GM19328 (cell line): Measurements from ENCODE around the gene ADGRL3.

ENCODE experiments used
- ATAC-seq: cut with Tn5 transposase; IDR thresholded peaks from one replicate; pipeline ENCODE4 v1.9.1; 2021; ENCODE audit warnings: mild to moderate bottlenecking, moderate library complexity; ENCODE audit not compliant: unreplicated experiment

Gene ADGRL3

DNA sequence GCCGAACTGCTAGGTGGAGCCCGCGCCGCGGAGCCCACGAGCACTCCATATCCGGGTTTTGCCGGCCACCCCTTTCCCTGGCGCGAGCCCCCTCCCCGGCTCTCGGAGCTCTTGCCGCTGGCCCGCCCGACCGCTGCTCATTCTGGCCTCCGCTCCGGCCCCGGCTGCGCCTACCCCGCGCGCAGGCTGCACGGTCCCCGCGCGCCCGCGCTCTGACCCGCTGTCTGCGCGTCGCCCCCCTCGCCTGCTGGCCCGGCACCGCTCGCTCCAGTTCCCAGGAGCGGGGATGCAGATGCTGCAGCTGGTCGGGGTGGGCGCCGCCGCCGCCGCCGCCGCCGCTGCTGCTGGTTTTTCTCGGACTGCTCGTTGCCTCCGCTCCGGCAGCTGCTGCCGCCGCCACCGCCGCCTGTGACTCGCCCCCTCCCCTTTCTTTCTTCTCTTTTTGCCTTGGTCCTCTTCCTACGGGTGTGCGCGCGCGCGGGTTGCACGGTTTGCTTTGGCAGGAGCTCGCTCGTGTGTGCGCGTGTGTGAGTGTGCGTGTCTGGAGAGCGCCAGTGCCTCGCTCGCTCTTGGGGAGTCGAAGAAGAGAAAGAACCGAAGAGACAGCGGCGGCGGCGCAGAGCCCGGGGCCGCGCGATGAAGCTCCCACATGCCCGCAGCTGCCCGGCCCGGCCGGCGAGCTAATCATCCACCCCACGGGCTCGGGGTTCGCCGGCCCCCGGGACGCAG lies at the start of gene ADGRL3:
Gene ADGRL3 (plus strand): TSS at position 140 of the 729 bp plus-strand sequence.
- no peak for ATAC-seq

DNA sequence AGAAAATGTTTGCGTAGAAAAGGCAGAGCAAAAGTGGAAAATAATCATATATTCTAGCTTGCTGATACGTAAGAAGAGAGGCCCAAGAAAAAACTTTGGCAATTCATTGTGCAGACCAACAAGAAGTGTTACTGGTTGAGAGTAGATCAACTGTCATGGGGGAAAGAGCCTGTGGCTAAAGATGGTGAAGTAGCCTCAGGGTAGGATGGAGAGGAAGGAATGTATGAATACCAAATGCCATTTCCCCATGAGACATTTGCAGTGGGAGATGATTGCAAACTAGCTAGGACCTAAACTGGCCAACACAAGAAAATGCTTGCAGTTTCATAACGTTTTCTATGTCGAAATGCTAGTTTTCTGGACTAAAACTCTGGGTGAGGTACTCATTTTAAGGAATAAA lies 47.7 kb upstream of the ADGRL3 start:
- no peak for ATAC-seq

DNA sequence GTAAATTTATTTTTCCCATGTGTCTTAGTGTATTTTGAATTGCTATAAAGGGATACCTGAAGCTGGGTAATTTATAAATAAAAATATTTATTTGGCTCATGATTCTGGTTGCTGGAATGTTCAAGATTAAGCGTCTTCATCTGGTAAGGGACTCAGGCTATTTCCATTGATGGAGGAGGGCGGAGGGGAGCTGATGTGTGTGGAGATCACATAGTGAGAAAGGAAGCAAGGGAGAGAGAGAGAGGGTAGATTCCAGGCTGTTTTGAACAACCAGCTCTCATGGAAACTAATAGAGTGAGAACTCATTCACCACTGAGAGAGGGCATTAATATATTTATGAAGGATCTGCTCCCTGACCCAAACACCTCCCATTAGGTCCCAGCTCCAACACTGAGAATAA lies 39.6 kb upstream of the ADGRL3 start:
- no peak for ATAC-seq

GRCh38 chr4:61162116-61162515 lies 38.0 kb upstream of the ADGRL3 start:
- ATAC-seq, result no peak

GRCh38 chr4:61173799-61174198 lies 26.3 kb upstream of the ADGRL3 start:
- no peak for ATAC-seq

- no peak for ATAC-seq
Measured at GRCh38 chr4:61175495-61175894, 24.6 kb upstream of the ADGRL3 start.

DNA sequence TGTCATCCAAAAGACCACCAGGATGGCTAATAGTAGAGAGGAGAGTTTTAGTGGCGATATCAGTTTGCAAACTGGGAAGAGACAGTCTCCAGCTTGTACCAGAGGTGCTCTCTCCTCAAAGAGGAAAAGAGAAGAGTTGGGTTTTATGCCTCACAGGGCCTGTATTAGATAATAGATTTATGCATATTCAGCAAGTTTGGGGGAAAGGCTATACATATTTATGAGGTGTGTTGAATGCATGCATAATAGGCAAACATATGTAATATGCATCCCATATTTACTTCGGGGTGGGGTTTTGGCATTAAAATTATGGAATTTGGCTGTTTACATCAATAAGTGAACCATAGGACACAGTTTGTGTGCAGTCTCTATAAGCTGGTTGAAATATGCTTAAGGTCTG lies 22.8 kb upstream of the ADGRL3 start:
- ATAC-seq, result no peak

DNA sequence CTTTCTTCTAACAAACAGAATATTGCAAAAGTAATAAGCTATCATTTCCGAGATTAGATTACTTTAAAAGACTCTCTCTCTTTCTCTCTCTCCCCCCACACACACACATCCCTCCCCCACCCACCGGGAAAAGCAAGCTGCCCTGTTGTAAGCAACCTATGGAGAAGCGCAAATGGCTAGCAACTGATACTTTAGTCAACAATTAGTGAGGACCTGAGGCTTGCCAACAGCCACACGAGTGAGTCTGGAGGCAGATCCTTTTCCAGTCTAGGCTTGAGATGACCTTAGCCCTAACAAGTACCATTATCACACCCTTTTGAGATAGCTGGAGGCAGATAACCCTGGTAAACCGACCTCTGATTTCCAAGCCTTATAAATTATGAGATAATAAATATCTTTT lies 19.7 kb upstream of the ADGRL3 start:
- no peak for ATAC-seq

GRCh38 chr4:61182915-61183314 lies 17.2 kb upstream of the ADGRL3 start:
- ATAC-seq, result no peak

- no peak for ATAC-seq
Measured at GRCh38 chr4:61185288-61185687, 14.8 kb upstream of the ADGRL3 start.

- ATAC-seq, result no peak
Measured at GRCh38 chr4:61192392-61192791, 7.7 kb upstream of the ADGRL3 start.

- no peak for ATAC-seq
Measured at GRCh38 chr4:61193863-61194262, 6.3 kb upstream of the ADGRL3 start.

- ATAC-seq, result no peak
Measured at GRCh38 chr4:61194571-61194970, 5.6 kb upstream of the ADGRL3 start.

GRCh38 chr4:61195101-61195500 lies 5.0 kb upstream of the ADGRL3 start:
- no peak for ATAC-seq

- no peak for ATAC-seq
Measured at GRCh38 chr4:61198686-61199085, 1.4 kb upstream of the ADGRL3 start.

DNA sequence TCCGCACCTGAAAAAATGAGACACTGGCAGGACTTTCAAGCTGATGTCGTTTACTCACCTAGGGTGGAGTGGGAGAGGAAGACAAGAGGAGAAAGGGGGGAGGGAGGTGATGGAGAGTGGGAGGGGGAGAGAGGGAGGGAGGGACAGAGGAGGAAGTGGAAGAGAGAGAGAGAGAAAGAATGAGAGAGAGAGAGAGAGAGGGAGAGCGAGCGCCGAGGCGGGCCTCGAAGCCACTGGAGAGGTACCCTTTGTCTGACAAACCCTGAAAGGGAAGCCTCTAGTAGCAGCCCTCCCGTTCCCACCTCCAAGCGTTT lies 296 bp upstream of the ADGRL3 start:
- ATAC-seq, result no peak

- no peak for ATAC-seq
Measured at GRCh38 chr4:61200916-61201526, 895 bp downstream of the ADGRL3 start.

GRCh38 chr4:61201561-61201960 lies 1.4 kb downstream of the ADGRL3 start:
- no peak for ATAC-seq

- no peak for ATAC-seq
Measured at GRCh38 chr4:61201961-61202637, 2.0 kb downstream of the ADGRL3 start.

DNA sequence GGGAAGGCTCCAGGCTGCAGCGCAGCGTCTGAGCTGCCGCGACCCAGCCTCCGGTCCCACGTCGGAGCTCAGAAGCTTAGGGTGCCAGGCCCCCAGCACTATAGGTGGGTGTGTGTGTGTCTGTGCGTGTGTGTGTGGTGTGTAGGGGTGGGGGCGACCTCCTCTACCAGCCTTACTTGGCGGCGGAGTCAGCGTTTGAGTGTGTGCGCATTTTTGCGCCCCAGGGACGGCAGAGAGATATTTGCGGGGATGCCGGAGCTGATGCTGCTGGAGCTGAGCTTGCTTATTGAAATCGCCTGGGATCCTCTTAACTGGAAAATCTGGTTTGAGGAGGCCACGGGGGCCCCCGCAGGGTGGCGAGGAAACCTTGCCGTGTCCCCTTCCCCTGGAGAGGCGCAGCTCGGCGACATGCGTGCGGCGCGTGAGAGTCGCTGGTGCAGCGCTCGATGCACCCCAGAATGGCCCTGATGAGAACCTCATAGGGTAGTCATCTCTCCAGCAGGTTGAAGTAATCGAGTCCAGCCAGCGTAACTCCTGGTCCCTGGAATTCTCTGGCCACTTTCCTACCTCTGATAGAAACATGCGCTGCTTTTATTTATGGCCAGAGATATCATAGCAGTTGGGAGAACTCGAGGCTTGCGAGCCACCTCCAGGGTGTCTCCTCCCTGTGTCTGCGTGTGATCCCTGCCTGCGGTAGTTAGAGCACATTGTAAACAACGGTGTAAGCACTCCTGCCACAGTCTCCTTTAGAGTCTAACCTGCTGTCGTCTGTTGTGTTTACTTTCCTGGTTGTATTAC lies 2.7 kb downstream of the ADGRL3 start:
- no peak for ATAC-seq

DNA sequence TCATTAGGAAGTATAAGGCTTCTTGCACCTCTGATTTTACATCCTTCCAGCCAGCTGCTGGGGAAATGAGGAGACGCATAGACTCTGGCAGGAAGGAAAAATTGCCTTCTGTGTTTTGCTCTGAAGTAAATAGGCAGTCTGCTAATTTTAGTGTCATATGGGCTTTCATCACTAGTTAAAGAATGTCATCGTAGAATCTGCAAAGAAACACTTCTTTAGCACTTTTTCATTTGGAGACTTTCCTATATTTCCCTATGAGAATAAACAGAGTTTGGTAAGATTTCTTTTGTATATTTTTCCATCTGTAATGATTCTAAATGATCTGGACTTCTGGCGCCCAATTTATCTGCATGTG lies 3.3 kb downstream of the ADGRL3 start:
- ATAC-seq, result no peak
